ENCODE results near the gene HOXD12. TPM values are rescaled to one million over a fixed set of nuclear protein-coding genes. Genes with fewer than 3 reads are reported as not detected.

The HOXD12 gene
- polyA plus RNA-seq, 1 donor from 2014 or later: not detected

DNA sequence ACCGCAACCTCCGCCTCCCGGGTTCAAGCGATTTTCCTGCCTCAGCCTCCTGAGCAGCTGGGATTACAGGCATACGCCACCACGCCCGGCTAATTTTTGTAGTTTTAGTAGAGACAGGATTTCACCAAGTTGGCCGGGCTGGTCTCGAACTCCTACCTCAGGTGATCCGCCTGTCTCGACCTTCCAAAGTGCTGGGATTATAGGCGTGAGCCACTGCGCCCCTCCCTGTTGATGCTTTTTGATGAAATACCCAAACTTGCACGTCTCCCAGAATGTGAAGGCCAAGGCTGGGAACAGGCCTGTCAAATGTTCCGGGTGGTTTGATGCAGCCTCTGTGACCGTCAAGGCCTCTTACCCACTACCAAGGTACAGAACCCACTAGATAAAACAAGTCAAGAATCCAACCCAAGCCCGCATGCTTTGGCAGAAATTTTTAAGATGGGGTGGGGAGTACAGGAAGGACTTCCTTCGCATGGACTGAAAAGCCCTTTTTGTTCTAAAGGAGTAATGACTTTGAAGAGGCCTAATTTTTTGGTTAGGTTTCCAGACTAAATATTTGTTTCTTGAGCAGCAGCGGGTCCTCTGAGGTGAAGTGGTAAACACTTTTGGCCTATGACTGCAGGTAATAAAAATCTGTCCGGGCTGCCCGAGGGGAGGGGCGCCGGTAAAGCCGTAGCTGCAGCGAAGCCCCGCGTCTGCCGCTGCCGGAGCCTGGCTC lies 12.1 kb upstream of the HOXD12 start:
- H2AFZ ChIP-seq (ENCODE audit: low read depth, low read length): no peak overlapping the region
- no peaks in the 10 kb centered on the region for H3F3A ChIP-seq (ENCODE audit: insufficient read depth, low read length, poor library complexity, severe bottlenecking)
- TF ChIP-seq EZH2 (IDR thresholded peaks at IDR 0.05; ENCODE audit: borderline replicate concordance, insufficient read depth, low read length, poor library complexity, severe bottlenecking) (no peak), REST (IDR thresholded peaks at IDR 0.05; ENCODE audit: borderline replicate concordance) (no peak), TAF1 (IDR thresholded peaks at IDR 0.05; ENCODE audit: low read depth) (no peak), SMC3 (conservative IDR thresholded peaks at IDR 0.05; ENCODE audit: poor library complexity) (no peak)
- peaks cover 100% of the 10 kb centered on the region for H3K27me3 ChIP-seq (ENCODE audit: insufficient read depth, low read depth, low read length)
- no peaks in the 10 kb centered on the region for H3K36me3 ChIP-seq (ENCODE audit: insufficient read depth, low read length)
- no peaks in the 10 kb centered on the region for H4K20me1 ChIP-seq (ENCODE audit: insufficient read depth)
- no peak overlapping the region for H3K27ac ChIP-seq (ENCODE audit: low read length)
- no peaks in the 10 kb centered on the region for H3K9me2 ChIP-seq (ENCODE audit: insufficient read depth, low read length)
- H3K4me3 ChIP-seq (ENCODE audit: low read length): peak overlapping the region; percentile 58
- no peaks in the 10 kb centered on the region for H3K79me2 ChIP-seq (replicated peaks; ENCODE audit: insufficient read depth, low read length)
- H3K9me3 ChIP-seq (ENCODE audit: low read length): peaks cover 4% of the 10 kb centered on the region
- no peak overlapping the region for H3K4me2 ChIP-seq (ENCODE audit: low read length)
- H3K9ac ChIP-seq (ENCODE audit: low read length): no peak overlapping the region

DNA sequence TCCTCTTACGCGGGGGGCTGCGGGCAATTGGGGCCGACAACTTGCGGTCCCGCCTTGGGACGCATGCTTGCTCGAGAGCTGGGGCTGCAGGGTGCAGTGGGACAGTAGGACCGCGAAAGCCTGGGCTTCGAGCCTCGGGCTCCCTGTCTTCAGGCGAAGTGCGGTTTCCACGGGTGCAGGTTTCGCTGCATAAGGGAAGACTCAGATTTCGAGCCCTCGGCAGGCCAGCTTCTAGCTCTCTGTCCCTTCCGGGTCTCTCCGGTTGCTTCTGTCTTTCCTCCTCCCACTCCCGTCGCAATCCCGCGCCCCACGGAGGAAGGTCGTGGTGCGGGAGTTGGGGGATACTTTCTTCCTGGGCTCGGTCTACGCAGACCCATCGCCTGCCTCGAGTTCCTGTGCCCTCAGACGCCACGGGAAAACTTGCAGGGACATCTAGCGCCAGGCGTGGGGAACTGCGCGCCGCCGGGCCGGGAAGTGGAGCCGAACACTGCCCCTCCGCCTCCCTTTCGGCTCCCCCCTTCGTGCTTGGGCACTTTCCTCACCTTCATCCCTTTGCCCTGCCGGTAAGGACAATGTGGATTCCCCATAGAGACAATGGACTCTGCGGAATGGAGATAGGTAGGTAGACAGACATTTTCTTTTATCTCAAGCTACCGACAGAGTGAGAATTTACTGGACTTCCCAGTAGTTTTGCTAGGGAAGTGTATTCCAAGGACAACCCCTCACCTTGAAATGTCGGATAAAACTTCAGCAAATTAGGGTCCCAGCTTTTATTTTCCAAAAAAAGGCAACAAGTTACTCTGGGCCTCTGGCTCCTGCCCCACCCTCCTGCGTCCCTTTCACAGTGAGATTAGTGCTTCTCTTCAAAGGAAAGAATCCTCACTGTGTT lies 11.3 kb upstream of the HOXD12 start:
- Histone ChIP-seq H2AFZ (ENCODE audit: low read depth, low read length) (no peak overlapping the region), H4K20me1 (ENCODE audit: insufficient read depth) (no peaks in the 10 kb centered on the region), H3K27me3 (ENCODE audit: insufficient read depth, low read depth, low read length) (peaks cover 99% of the 10 kb centered on the region), H3F3A (ENCODE audit: insufficient read depth, low read length, poor library complexity, severe bottlenecking) (no peaks in the 10 kb centered on the region), H3K36me3 (ENCODE audit: insufficient read depth, low read length) (no peaks in the 10 kb centered on the region), H3K9ac (ENCODE audit: low read length) (no peak overlapping the region), H3K27ac (ENCODE audit: low read length) (no peak overlapping the region), H3K4me3 (ENCODE audit: low read length) (peak overlapping the region; percentile 58), H3K4me2 (ENCODE audit: low read length) (no peak overlapping the region), H3K9me2 (ENCODE audit: insufficient read depth, low read length) (no peaks in the 10 kb centered on the region), H3K79me2 (replicated peaks; ENCODE audit: insufficient read depth, low read length) (no peaks in the 10 kb centered on the region), H3K9me3 (ENCODE audit: low read length) (peaks cover 4% of the 10 kb centered on the region)
- TF ChIP-seq POLR2AphosphoS5 (IDR thresholded peaks at IDR 0.05) (peak; percentile 34), TAF1 (IDR thresholded peaks at IDR 0.05; ENCODE audit: low read depth) (no peak), EP300 (conservative IDR thresholded peaks at IDR 0.05; ENCODE audit: poor library complexity, severe bottlenecking) (no peak), CTCF (IDR thresholded peaks at IDR 0.05; ENCODE audit: poor library complexity, severe bottlenecking) (peak; percentile 89), MXI1 (conservative IDR thresholded peaks at IDR 0.05; ENCODE audit: poor library complexity, severe bottlenecking) (no peak), SMC3 (conservative IDR thresholded peaks at IDR 0.05; ENCODE audit: poor library complexity) (peak; percentile 88), RAD21 (conservative IDR thresholded peaks at IDR 0.05) (peak; percentile 87)

Data from neural cell (in vitro differentiated cells).